Measurements from ENCODE around the gene CLEC6A.

CLEC6A gene

DNA sequence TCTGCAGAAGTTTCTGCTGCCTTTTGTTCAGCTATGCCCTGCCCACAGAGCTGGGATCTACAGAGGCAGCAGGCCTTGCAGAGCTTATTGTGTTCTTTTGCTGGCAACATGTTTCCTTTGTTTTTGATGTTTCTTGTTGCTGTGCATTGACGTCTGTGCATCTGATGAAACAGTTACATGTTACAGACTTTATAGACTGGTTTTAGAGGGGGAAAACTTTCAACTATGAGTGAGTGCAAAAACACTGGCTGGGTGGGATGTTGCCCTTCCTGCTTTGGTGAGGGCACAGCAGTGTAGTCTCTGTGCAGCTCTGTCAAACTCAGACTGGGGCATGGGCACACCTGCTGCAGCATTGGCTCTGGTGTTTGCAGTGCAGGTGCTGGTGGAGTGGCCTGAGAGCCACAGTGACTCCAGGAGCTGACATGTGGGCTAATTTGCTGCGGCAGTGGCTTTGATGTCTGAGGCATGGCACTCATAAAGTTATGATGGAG is 26.9 kb downstream of the CLEC6A start:
- Histone ChIP-seq H3K18ac (ENCODE audit: low read length) (no peak overlapping the region), H4K12ac (ENCODE audit: low read depth, low read length) (no peak overlapping the region), H3K4me3 (ENCODE audit: low read depth, low read length) (no peak overlapping the region), H3K79me1 (ENCODE audit: low read length) (no peaks in the 10 kb centered on the region), H4K91ac (ENCODE audit: low read depth, low read length) (no peak overlapping the region), H4K8ac (ENCODE audit: low read depth, low read length) (no peak overlapping the region), H3K9me3 (ENCODE audit: insufficient read depth, low read depth, low read length) (peaks cover 5% of the 10 kb centered on the region), H2BK5ac (ENCODE audit: low read depth, low read length, poor library complexity) (no peak overlapping the region), H3K79me2 (ENCODE audit: control insufficient read depth, insufficient read depth, low read length, poor library complexity) (no peaks in the 10 kb centered on the region), H3K27ac (ENCODE audit: low read depth, low read length) (no peak overlapping the region), H3K23ac (ENCODE audit: low read length) (no peak overlapping the region), H2BK120ac (ENCODE audit: insufficient read depth, low read length, poor library complexity) (no peak overlapping the region), H3K4me1 (ENCODE audit: control insufficient read depth in 1 of 2, insufficient read depth in 2 of 2, low read length in 2 of 2) (no peaks in the 10 kb centered on the region), H3K9ac (ENCODE audit: low read length) (no peak overlapping the region), H3K27me3 (ENCODE audit: insufficient read depth, low read length) (no peaks in the 10 kb centered on the region), H2AK5ac (ENCODE audit: low read length) (no peak overlapping the region), H3K4me2 (ENCODE audit: low read length) (no peak overlapping the region), H3K4ac (ENCODE audit: low read depth, low read length) (no peak overlapping the region), H2BK12ac (ENCODE audit: low read length) (no peak overlapping the region), H3K14ac (ENCODE audit: low read length) (no peak overlapping the region), H2AFZ (ENCODE audit: insufficient read depth, low read length, poor library complexity) (no peak overlapping the region), H3K36me3 (ENCODE audit: control insufficient read depth in 1 of 2, insufficient read depth in 2 of 2, low read length in 2 of 2) (no peaks in the 10 kb centered on the region)
- DNase-seq: no peak
- no CpG with 5 or more reads among the region's 2 CpGs for WGBS (ENCODE audit: extremely low coverage, insufficient coverage, insufficient read length)

DNA sequence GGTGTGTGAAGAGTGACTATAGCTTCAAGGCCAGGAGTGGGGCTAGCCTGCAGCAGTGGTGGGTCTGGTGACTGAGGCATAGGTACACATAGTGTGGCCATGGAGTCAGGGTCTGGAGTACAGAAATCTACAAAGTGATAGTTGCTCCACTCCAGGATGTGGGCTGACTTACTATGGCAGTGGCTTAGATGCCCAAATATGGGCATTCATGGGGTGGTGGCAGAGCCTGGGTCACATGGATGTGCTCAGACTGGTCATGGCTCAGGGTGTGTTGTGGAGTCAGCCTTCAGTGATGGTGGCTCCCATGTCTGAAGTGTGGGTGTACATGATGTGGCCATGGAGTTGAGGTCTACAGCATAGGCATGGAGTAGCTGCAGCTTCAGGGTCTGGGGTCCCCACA is 27.3 kb downstream of the CLEC6A start:
- no peak overlapping the region for H3K4me2 ChIP-seq (ENCODE audit: low read length)
- peaks cover 5% of the 10 kb centered on the region for H3K9me3 ChIP-seq (ENCODE audit: insufficient read depth, low read depth, low read length)
- H2BK5ac ChIP-seq (ENCODE audit: low read depth, low read length, poor library complexity): no peak overlapping the region
- H3K79me1 ChIP-seq (ENCODE audit: low read length): no peaks in the 10 kb centered on the region
- H4K91ac ChIP-seq (ENCODE audit: low read depth, low read length): no peak overlapping the region
- H3K9ac ChIP-seq (ENCODE audit: low read length): no peak overlapping the region
- H3K4me3 ChIP-seq (ENCODE audit: low read depth, low read length): peak overlapping the region; percentile 51
- no peak for DNase-seq
- no peak overlapping the region for H2BK120ac ChIP-seq (ENCODE audit: insufficient read depth, low read length, poor library complexity)
- H2AFZ ChIP-seq (ENCODE audit: insufficient read depth, low read length, poor library complexity): no peak overlapping the region
- H2BK12ac ChIP-seq (ENCODE audit: low read length): no peak overlapping the region
- H3K18ac ChIP-seq (ENCODE audit: low read length): no peak overlapping the region
- H3K23ac ChIP-seq (ENCODE audit: low read length): peak overlapping the region; percentile 22
- no peak overlapping the region for H3K4ac ChIP-seq (ENCODE audit: low read depth, low read length)
- no peaks in the 10 kb centered on the region for H3K36me3 ChIP-seq (ENCODE audit: control insufficient read depth in 1 of 2, insufficient read depth in 2 of 2, low read length in 2 of 2)
- H4K8ac ChIP-seq (ENCODE audit: low read depth, low read length): no peak overlapping the region
- no peak overlapping the region for H2AK5ac ChIP-seq (ENCODE audit: low read length)
- no peak overlapping the region for H3K14ac ChIP-seq (ENCODE audit: low read length)
- no peak overlapping the region for H4K12ac ChIP-seq (ENCODE audit: low read depth, low read length)
- no peak overlapping the region for H3K27ac ChIP-seq (ENCODE audit: low read depth, low read length)
- H3K27me3 ChIP-seq (ENCODE audit: insufficient read depth, low read length): no peaks in the 10 kb centered on the region
- no peaks in the 10 kb centered on the region for H3K4me1 ChIP-seq (ENCODE audit: control insufficient read depth in 1 of 2, insufficient read depth in 2 of 2, low read length in 2 of 2)
- no peaks in the 10 kb centered on the region for H3K79me2 ChIP-seq (ENCODE audit: control insufficient read depth, insufficient read depth, low read length, poor library complexity)

DNA sequence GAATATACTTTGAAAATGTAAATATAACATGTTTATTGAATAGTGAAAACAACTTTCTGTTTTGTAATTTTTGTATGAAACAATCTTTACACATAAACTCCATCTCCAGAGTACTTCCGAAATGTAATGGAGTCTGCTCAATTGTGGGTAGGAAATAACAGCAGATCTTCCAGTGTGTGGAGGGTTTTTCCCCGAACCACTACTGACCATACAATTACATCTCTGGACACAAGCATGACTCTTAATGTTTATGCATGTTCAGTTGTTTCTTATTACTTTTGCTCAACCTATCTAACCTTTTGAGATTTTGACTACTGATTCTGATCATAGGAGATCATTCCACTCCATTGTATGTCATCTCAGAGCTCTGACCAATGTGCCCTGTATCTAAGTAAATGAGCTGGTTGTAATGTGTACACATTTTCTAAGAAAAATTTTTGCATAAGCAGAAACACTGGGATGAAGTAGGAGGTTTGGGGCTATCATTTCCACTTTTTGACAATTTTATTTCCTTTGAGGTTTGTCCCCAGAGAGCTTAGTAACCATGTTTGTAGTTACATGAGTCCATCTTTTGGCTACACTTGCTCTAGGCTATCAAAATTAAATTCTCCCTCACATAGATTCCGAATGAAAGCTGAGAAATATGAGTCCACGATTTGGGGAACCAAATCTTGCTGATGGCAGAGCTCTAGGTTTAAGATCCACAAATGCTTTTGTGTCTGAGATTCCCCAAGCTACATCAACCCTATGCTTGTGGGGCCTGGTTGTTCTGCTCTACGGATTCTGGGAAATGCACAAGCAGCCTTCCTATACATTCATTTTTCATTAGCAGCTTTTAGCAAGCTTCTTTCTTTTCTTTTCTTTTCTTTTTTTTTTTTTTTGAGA is 36.1 kb downstream of the CLEC6A start:
- Histone ChIP-seq H3K4ac (ENCODE audit: low read depth, low read length) (no peak overlapping the region), H3K14ac (ENCODE audit: low read length) (no peak overlapping the region), H2AK5ac (ENCODE audit: low read length) (no peak overlapping the region), H2BK12ac (ENCODE audit: low read length) (no peak overlapping the region), H2BK5ac (ENCODE audit: low read depth, low read length, poor library complexity) (no peak overlapping the region), H4K91ac (ENCODE audit: low read depth, low read length) (no peak overlapping the region), H4K12ac (ENCODE audit: low read depth, low read length) (no peak overlapping the region), H3K4me1 (ENCODE audit: control insufficient read depth in 1 of 2, insufficient read depth in 2 of 2, low read length in 2 of 2) (no peaks in the 10 kb centered on the region), H3K4me3 (ENCODE audit: low read depth, low read length) (no peak overlapping the region), H4K8ac (ENCODE audit: low read depth, low read length) (no peak overlapping the region), H3K9ac (ENCODE audit: low read length) (no peak overlapping the region), H3K9me3 (ENCODE audit: insufficient read depth, low read depth, low read length) (peaks cover 2% of the 10 kb centered on the region), H3K79me1 (ENCODE audit: low read length) (no peaks in the 10 kb centered on the region), H3K23ac (ENCODE audit: low read length) (no peak overlapping the region), H3K18ac (ENCODE audit: low read length) (no peak overlapping the region), H3K36me3 (ENCODE audit: control insufficient read depth in 1 of 2, insufficient read depth in 2 of 2, low read length in 2 of 2) (no peaks in the 10 kb centered on the region), H3K79me2 (ENCODE audit: control insufficient read depth, insufficient read depth, low read length, poor library complexity) (no peaks in the 10 kb centered on the region), H2BK120ac (ENCODE audit: insufficient read depth, low read length, poor library complexity) (no peak overlapping the region), H3K27me3 (ENCODE audit: insufficient read depth, low read length) (no peaks in the 10 kb centered on the region), H3K4me2 (ENCODE audit: low read length) (no peak overlapping the region), H2AFZ (ENCODE audit: insufficient read depth, low read length, poor library complexity) (no peak overlapping the region), H3K27ac (ENCODE audit: low read depth, low read length) (no peak overlapping the region)
- DNase-seq: no peak
- WGBS (ENCODE audit: extremely low coverage, insufficient coverage, insufficient read length): no CpG with 5 or more reads among the region's 5 CpGs

DNA sequence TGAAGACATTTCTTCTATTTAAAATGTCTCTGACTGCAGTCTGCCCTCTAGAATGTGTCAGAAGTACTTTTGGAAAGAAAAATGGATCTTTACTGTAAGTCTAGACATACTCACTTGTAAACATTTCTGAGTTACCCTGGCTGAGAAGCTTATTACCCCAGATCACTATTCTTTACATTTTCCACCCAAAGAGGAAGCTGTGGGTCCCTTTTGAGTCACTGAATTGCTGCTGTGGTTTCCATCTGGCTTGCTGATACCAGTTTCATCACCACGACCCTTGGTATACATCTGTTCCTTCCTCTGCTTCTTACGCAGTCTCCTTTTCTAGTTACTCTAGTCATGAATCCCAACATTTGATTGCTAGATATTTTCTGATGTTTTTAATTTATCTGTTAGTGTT is 37.3 kb downstream of the CLEC6A start:
- no peak overlapping the region for H3K23ac ChIP-seq (ENCODE audit: low read length)
- WGBS (ENCODE audit: extremely low coverage, insufficient coverage, insufficient read length): no CpG with 5 or more reads among the region's 2 CpGs
- no peak overlapping the region for H3K14ac ChIP-seq (ENCODE audit: low read length)
- no peaks in the 10 kb centered on the region for H3K4me1 ChIP-seq (ENCODE audit: control insufficient read depth in 1 of 2, insufficient read depth in 2 of 2, low read length in 2 of 2)
- no peak overlapping the region for H3K4me2 ChIP-seq (ENCODE audit: low read length)
- no peak overlapping the region for H4K8ac ChIP-seq (ENCODE audit: low read depth, low read length)
- H3K27me3 ChIP-seq (ENCODE audit: insufficient read depth, low read length): no peaks in the 10 kb centered on the region
- H3K18ac ChIP-seq (ENCODE audit: low read length): no peak overlapping the region
- no peak overlapping the region for H2AFZ ChIP-seq (ENCODE audit: insufficient read depth, low read length, poor library complexity)
- H4K12ac ChIP-seq (ENCODE audit: low read depth, low read length): no peak overlapping the region
- H3K27ac ChIP-seq (ENCODE audit: low read depth, low read length): no peak overlapping the region
- H3K9me3 ChIP-seq (ENCODE audit: insufficient read depth, low read depth, low read length): peaks cover 2% of the 10 kb centered on the region
- H2BK120ac ChIP-seq (ENCODE audit: insufficient read depth, low read length, poor library complexity): no peak overlapping the region
- no peaks in the 10 kb centered on the region for H3K79me2 ChIP-seq (ENCODE audit: control insufficient read depth, insufficient read depth, low read length, poor library complexity)
- H3K4me3 ChIP-seq (ENCODE audit: low read depth, low read length): no peak overlapping the region
- no peak overlapping the region for H2BK5ac ChIP-seq (ENCODE audit: low read depth, low read length, poor library complexity)
- H3K79me1 ChIP-seq (ENCODE audit: low read length): no peaks in the 10 kb centered on the region
- no peak overlapping the region for H3K4ac ChIP-seq (ENCODE audit: low read depth, low read length)
- H2BK12ac ChIP-seq (ENCODE audit: low read length): no peak overlapping the region
- H3K9ac ChIP-seq (ENCODE audit: low read length): no peak overlapping the region
- no peak overlapping the region for H4K91ac ChIP-seq (ENCODE audit: low read depth, low read length)
- no peaks in the 10 kb centered on the region for H3K36me3 ChIP-seq (ENCODE audit: control insufficient read depth in 1 of 2, insufficient read depth in 2 of 2, low read length in 2 of 2)
- no peak overlapping the region for H2AK5ac ChIP-seq (ENCODE audit: low read length)
- DNase-seq: peak in 1 of 2 donors; percentile 26
